Stimulated activated CD8-positive, alpha-beta memory T cell treated with anti-CD3 and anti-CD28 coated beads, Interleukin-2, amount 100 ng/mL, for 48 hours (primary cell): Measurements from ENCODE around the gene CYFIP2.

Experiments used
- DNase-seq, 2 donors: peaks; one replicate each; pipeline ENCODE4 v3.0.0-alpha.2; 2020; ENCODE audit warnings: low read depth in 2 of 2

CYFIP2 gene

DNA sequence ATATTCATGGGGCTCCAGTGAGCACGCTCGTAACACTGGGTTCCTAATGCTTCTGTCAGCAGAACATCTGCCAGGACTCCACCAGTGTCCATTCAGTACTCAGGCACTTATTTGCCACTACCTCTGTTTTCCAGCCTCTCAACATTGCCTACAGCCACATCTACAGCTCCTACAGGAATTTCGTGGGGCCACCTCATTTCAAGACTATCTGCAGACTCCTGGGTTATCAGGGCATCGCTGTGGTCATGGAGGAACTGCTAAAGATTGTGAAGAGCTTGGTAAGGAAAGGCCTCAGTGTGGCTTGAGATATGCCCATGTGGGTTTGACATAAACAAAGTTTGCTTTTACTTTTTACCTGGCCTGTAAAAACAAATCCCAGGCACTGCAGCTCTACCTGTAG lies 92.9 kb downstream of the CYFIP2 start:
- no peak for DNase-seq

GRCh38 chr5:157359356-157360055 lies 93.6 kb downstream of the CYFIP2 start:
- no peak for DNase-seq

- no peak for DNase-seq
Measured at GRCh38 chr5:157362012-157362411, 96.1 kb downstream of the CYFIP2 start.

GRCh38 chr5:157362502-157362901 lies 96.6 kb downstream of the CYFIP2 start:
- DNase-seq = no peak

DNA sequence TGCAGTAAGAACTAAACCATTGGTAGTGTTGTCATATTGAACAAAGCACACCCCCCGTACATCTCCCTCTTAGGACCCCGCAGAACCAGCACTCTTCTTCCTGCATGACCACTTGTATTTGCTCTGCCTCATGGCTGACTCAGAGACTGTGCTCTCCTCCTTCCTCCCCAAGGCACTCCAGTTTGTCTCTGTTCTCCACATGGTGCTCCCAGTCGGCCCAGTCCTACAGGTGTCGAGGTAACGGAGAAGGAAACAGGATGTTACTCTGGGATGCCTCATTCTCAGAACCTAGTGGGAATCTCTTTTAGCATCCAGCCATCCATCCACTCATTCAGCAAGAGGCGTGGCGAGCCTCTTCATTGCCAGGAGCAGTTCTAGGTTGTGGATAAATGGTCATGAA lies 97.1 kb downstream of the CYFIP2 start:
- DNase-seq = no peak

- DNase-seq = no peak
Measured at GRCh38 chr5:157365732-157366131, 99.8 kb downstream of the CYFIP2 start.

- no peak for DNase-seq
Measured at GRCh38 chr5:157366741-157367674, 101.1 kb downstream of the CYFIP2 start.

GRCh38 chr5:157369507-157369906 lies 103.6 kb downstream of the CYFIP2 start:
- no peak for DNase-seq

GRCh38 chr5:157370967-157371366 lies 105.0 kb downstream of the CYFIP2 start:
- DNase-seq = no peak

- no peak for DNase-seq
Measured at GRCh38 chr5:157371655-157372471, 105.9 kb downstream of the CYFIP2 start.

- no peak for DNase-seq
Measured at GRCh38 chr5:157372472-157372822, 106.5 kb downstream of the CYFIP2 start.

- no peak for DNase-seq
Measured at GRCh38 chr5:157378509-157378908, 112.6 kb downstream of the CYFIP2 start.

DNA sequence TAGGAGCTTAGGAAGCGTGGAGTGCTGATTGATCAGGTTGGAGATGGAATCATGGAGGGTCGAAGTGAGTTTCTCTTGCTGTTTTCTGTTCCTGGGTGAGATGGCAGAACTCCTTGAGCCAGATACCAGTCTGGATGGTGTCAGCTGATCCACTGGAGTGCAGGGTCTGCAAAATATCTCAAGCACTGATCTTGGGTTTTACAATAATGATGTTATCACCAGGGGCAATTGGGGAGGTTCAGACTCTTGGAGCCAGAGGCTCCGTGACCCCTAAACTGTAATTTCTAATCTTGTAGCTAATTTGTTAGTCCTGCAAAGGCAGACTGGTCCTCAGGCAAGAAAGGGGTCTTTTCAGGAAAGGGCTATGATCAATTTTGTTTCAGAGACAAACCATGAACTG lies 114.1 kb downstream of the CYFIP2 start:
- DNase-seq = no peak

- DNase-seq = no peak
Measured at GRCh38 chr5:157381746-157382145, 115.8 kb downstream of the CYFIP2 start.

GRCh38 chr5:157382996-157383800 lies 117.3 kb downstream of the CYFIP2 start:
- DNase-seq = no peak

- no peak for DNase-seq
Measured at GRCh38 chr5:157384971-157385709, 119.2 kb downstream of the CYFIP2 start.

GRCh38 chr5:157387041-157387563 lies 121.2 kb downstream of the CYFIP2 start:
- DNase-seq = no peak

- DNase-seq = no peak
Measured at GRCh38 chr5:157387683-157388093, 121.8 kb downstream of the CYFIP2 start.

DNA sequence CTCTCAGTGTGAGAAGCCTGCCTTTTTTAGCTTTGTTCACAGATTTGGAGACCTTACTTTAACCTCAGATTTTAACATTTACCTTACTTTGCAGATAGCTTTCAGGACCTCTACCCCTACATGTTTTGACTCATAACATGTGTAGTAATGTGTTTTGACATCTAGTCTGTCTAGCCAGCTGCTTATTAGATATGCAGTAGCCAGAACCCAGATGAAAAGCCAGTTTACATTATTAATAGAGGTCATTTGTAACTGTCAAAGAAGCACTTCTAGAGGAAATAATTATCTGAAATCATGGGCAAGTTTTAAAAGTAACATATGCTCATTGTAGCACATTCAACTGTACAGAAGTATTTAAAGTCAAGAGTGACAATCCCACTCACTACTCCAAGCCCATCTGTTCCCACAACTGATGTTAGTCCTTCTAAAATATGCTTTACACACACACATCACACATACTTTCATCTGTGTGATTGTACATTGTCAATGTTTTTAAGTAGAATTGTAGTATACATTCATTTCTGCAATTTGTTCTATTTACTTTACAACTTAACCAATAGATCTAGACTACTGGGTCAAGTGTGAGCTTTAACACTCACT lies 122.3 kb downstream of the CYFIP2 start:
- DNase-seq = no peak

DNA sequence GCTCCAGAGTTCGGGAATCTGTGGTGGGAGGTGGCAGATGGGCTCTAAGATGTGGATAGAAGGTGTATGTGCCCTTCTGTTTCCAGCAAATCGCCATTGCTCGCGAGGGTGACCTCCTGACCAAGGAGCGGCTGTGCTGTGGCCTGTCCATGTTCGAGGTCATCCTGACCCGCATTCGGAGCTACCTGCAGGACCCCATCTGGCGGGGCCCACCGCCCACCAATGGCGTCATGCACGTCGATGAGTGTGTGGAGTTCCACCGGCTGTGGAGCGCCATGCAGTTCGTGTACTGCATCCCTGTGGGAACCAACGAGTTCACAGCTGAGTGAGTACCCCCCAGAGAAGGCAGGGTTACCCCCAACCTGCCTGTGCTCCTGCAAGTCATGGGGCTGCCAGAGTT lies 123.2 kb downstream of the CYFIP2 start:
- no peak for DNase-seq
